Measurements from ENCODE around the gene IFT25.

The IFT25 gene

GRCh38 chr1:53896635-53897229, 48.8 kb downstream of the IFT25 start:
- no peak overlapping the region for H3K4me3 ChIP-seq (ENCODE audit: low read depth, low read length)
- peak; percentile 57 for DNase-seq (ENCODE audit: low read depth)
- no peak for TF ChIP-seq CTCF (conservative IDR thresholded peaks at IDR 0.05; ENCODE audit: low read depth, low read length)

DNA sequence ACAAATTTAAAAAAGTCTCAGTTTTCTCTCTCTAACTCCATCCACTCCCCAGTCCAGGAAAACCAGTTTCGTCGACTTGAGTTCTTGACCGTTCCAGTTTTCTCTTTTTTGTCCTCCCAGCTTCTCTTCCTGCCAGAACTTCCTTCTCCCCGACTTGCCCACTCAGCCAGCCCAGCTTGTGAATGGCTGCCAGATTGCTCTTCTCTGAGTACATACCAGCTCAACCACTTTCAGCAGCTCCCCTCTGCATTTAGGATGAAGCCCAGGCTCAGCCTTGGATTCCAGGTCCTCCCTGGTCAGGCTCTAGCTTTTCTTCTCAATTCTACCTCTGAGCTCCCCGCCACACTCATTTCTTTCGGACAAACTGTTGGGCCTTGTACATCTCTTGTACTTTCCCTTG, 50.1 kb downstream of the IFT25 start:
- DNase-seq (ENCODE audit: low read depth): no peak
- no peak for TF ChIP-seq CTCF (conservative IDR thresholded peaks at IDR 0.05; ENCODE audit: low read depth, low read length)

DNA sequence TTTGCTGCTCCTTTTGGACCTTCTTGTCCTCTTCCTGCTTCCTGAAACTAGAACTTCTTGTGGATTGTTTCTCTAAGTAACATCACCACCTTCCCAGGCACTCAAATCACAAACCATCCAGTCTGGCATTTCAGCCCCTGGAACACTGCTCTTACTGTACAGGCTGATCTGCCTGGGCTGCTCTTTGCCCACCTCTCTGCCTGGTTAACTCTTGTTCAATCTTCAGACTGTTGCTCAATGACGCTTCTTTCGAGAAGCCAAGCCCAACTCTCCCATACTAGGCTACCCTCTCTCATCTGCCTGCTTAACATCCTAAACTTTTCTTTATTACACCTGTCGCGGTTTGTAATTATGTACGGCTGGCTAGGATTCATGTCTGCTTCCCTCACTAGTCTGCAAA, 50.9 kb downstream of the IFT25 start:
- no peak overlapping the region for H3K4me3 ChIP-seq (ENCODE audit: low read depth, low read length)
- no peak for DNase-seq (ENCODE audit: low read depth)
- TF ChIP-seq CTCF (conservative IDR thresholded peaks at IDR 0.05; ENCODE audit: low read depth, low read length): no peak

More for the DNA sequence above, 50.1 kb downstream of the IFT25 start:
- H3K4me3 ChIP-seq (ENCODE audit: low read depth, low read length): no peak overlapping the region

- DNase-seq (ENCODE audit: low read depth): no peak
- TF ChIP-seq CTCF (conservative IDR thresholded peaks at IDR 0.05; ENCODE audit: low read depth, low read length): no peak
- H3K4me3 ChIP-seq (ENCODE audit: low read depth, low read length): no peak within 1 kb of the TSS
These were observed 51.4 kb downstream of the IFT25 start, which contains the start of gene DIO1 for GRCh38 chr1:53893999-53894636. DIO1 (plus strand) TSS chr1:53894187; CDS start chr1:53894211, 24 bp downstream.

DNA sequence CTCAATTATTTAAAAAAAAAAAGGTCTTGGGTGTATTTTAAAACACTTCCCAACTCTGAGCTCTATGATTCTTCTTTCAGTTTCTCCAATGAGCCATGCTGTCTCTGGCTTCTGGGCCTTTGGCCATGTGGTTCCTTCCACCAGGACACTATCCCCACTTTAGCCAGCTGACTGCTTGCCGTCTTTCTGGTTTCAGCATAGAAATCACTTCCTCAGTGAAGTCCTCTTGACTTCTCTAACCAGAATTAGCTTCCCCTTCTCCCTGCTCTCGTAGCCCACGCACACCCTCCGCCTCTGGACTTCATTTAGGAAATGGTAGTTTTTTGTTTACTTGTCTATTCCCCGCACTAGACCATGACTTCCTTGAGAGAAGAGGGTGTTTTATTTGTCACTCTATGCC, 52.6 kb downstream of the IFT25 start:
- no peak for TF ChIP-seq CTCF (conservative IDR thresholded peaks at IDR 0.05; ENCODE audit: low read depth, low read length)
- H3K4me3 ChIP-seq (ENCODE audit: low read depth, low read length): no peak overlapping the region
- DNase-seq (ENCODE audit: low read depth): no peak

GRCh38 chr1:53891678-53892077, 53.8 kb downstream of the IFT25 start:
- no peak overlapping the region for H3K4me3 ChIP-seq (ENCODE audit: low read depth, low read length)
- no peak for DNase-seq (ENCODE audit: low read depth)
- TF ChIP-seq CTCF (conservative IDR thresholded peaks at IDR 0.05; ENCODE audit: low read depth, low read length): no peak

- TF ChIP-seq CTCF (conservative IDR thresholded peaks at IDR 0.05; ENCODE audit: low read depth, low read length): no peak
- no peak for DNase-seq (ENCODE audit: low read depth)
- no peak overlapping the region for H3K4me3 ChIP-seq (ENCODE audit: low read depth, low read length)
These were observed 54.5 kb downstream of the IFT25 start for GRCh38 chr1:53891018-53891417.

Data from choroid plexus epithelial cell (primary cell).